ENCODE measurements around the gene CLSTN1. TPM values are rescaled to one million over a fixed set of nuclear protein-coding genes. Genes with fewer than 3 reads are reported as not detected.

CLSTN1 gene
- total and polyA plus RNA-seq, 2 of the 13 experiments (the other 11 are each of a cell fraction or from before 2014, with no cell fraction given): 19.7 to 29.8 TPM

GRCh38 chr1:9687874-9688582 lies 135.7 kb downstream of the CLSTN1 start (continued):
- TF ChIP-seq ZNF138 (CRISPR knock-in tag; IDR thresholded peaks at IDR 0.05; ENCODE audit: low read depth) (no peak), ZNF296 (CRISPR knock-in tag; conservative IDR thresholded peaks at IDR 0.05) (no peak), ZNF687 (CRISPR knock-in tag; IDR thresholded peaks at IDR 0.05) (peak; percentile 55), ZNF782 (CRISPR knock-in tag; IDR thresholded peaks at IDR 0.05; ENCODE audit: borderline replicate concordance) (no peak), SAP130 (CRISPR knock-in tag; IDR thresholded peaks at IDR 0.05; ENCODE audit: low read depth) (0 out of 2 replicates have a peak, but pooled peaks have one; percentile 11), ZNF777 (CRISPR knock-in tag; IDR thresholded peaks at IDR 0.05) (peak; percentile 10; the same call in 1 of the 2 replicates), TAF1 (CRISPR knock-in tag; IDR thresholded peaks at IDR 0.05) (0 out of 2 replicates have a peak, but pooled peaks have one; percentile 21), ZNF251 (CRISPR knock-in tag; IDR thresholded peaks at IDR 0.05) (no peak), MAX (IDR thresholded peaks at IDR 0.05) (no peak), NCOA1 (CRISPR knock-in tag; IDR thresholded peaks at IDR 0.05) (no peak), ZNF543 (CRISPR knock-in tag; IDR thresholded peaks at IDR 0.05) (0 out of 2 replicates have a peak, but pooled peaks have one; percentile 23), HOMEZ (CRISPR knock-in tag; IDR thresholded peaks at IDR 0.05; ENCODE audit: low read depth) (no peak), ATF3 (CRISPR knock-in tag; IDR thresholded peaks at IDR 0.05) (no peak), AKNA (CRISPR knock-in tag; IDR thresholded peaks at IDR 0.05; ENCODE audit: borderline replicate concordance) (no peak), ZNF800 (CRISPR knock-in tag; IDR thresholded peaks at IDR 0.05) (peak; percentile 45; the same call in 1 of the 2 replicates), ZNF883 (CRISPR knock-in tag; IDR thresholded peaks at IDR 0.05; ENCODE audit: not compliant biosample characterization) (no peak)

All from HepG2 (cell line).